Brain microvascular endothelial cell (primary cell): Measurements from ENCODE around the gene PSMD6.

Source experiments
- DNase-seq: peaks from one replicate; pipeline ENCODE4 v3.0.0-alpha.2; 2020
- H3K27ac ChIP-seq: fragments of 250-450 bp; sonication (Bioruptor Pico); 2 replicates; pipeline ENCODE4 v1.5.1; 2020; ENCODE audit warnings: mild to moderate bottlenecking, moderate library complexity
- H3K27me3 ChIP-seq: fragments of 250-450 bp; sonication (Bioruptor Pico); replicated peaks from 2 replicates; pipeline ENCODE4 v1.5.1; 2020; ENCODE audit warnings: mild to moderate bottlenecking
- H3K36me3 ChIP-seq: fragments of 250-450 bp; sonication (Bioruptor Pico); replicated peaks from 2 replicates; pipeline ENCODE4 v1.5.1; 2020; ENCODE audit warnings: mild to moderate bottlenecking
- H3K4me3 ChIP-seq: 2 replicates; pipeline ENCODE4 v1.5.1; 2011; ENCODE audit warnings: low read depth, mild to moderate bottlenecking, control low read depth, low read length, moderate library complexity
- in situ Hi-C: cut with HindIII; loops from 2 replicates; pipeline ENCODE4 v1.10.0; 2017; ENCODE audit warnings: low sequenced_read_pairs, low pct_ligation_motif_present
- TF ChIP-seq, protein P1 (sequence below): IDR thresholded peaks from 2 replicates; pipeline ENCODE4 v1.5.1; 2011; ENCODE audit warnings: low read depth, mild to moderate bottlenecking, moderate library complexity, low read length, control low read depth, inconsistent platforms; ENCODE audit errors: missing control alignments

Gene PSMD6

DNA sequence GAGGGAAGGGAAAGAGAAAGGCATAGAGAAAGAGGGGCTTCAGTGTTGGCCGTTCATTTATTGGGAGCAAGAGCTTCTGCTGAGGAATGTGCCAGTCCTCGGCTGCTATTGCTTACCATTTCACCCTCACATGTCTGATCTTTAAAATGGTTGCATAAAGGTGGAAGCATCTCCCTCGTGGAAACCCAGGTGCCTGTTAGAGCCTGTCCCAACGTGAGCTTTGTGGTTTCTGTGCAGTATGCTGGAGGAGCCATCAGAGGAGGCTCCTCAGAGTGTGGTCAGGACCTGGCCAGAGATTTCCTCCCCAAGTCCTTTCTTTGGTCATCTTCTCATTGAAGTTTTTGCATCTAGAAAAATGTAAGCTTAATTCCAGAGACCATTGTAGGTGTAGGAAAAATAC, 34.4 kb downstream of the PSMD6 start:
- Histone ChIP-seq H3K27ac (no peak overlapping the region), H3K27me3 (no peaks in the 10 kb centered on the region), H3K4me3 (no peak overlapping the region), H3K36me3 (peaks cover 24% of the 10 kb centered on the region)
- no peak for DNase-seq
- in situ Hi-C loops: no loop called here
- TF ChIP-seq, protein P1, sequence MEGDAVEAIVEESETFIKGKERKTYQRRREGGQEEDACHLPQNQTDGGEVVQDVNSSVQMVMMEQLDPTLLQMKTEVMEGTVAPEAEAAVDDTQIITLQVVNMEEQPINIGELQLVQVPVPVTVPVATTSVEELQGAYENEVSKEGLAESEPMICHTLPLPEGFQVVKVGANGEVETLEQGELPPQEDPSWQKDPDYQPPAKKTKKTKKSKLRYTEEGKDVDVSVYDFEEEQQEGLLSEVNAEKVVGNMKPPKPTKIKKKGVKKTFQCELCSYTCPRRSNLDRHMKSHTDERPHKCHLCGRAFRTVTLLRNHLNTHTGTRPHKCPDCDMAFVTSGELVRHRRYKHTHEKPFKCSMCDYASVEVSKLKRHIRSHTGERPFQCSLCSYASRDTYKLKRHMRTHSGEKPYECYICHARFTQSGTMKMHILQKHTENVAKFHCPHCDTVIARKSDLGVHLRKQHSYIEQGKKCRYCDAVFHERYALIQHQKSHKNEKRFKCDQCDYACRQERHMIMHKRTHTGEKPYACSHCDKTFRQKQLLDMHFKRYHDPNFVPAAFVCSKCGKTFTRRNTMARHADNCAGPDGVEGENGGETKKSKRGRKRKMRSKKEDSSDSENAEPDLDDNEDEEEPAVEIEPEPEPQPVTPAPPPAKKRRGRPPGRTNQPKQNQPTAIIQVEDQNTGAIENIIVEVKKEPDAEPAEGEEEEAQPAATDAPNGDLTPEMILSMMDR: no peak

- peaks cover 23% of the 10 kb centered on the region for H3K36me3 ChIP-seq
- DNase-seq: no peak
- no peak overlapping the region for H3K27ac ChIP-seq
- H3K4me3 ChIP-seq: no peak overlapping the region
- in situ Hi-C loops: no loop called here
- TF ChIP-seq, protein P1: no peak
- H3K27me3 ChIP-seq: no peaks in the 10 kb centered on the region
Observed at GRCh38 chr3:63986831-63987230, 36.5 kb downstream of the PSMD6 start.

DNA sequence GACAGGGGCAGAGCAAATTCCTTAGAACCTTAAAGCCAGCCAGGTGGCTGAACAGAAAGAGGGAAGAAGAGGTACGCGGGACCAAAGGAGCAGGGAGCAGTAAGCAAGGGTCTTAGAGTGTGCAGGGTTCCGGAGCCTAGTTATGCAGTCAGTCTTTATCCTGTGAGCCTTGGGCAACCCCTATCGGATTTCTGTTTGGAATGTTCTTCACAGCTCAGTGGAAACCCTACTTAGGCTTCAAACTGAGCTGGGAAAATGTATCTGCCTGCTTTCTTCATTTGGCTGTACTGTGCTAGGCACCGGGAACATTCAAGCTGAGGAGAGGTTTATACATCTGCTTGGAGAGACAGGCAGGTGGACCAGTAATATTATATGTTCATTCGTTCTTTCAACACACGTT, 37.1 kb downstream of the PSMD6 start:
- Histone ChIP-seq H3K27ac (no peak overlapping the region), H3K27me3 (no peaks in the 10 kb centered on the region), H3K36me3 (peaks cover 21% of the 10 kb centered on the region), H3K4me3 (no peak overlapping the region)
- DNase-seq: no peak
- TF ChIP-seq, protein P1: no peak
- in situ Hi-C loops: no loop called here

DNA sequence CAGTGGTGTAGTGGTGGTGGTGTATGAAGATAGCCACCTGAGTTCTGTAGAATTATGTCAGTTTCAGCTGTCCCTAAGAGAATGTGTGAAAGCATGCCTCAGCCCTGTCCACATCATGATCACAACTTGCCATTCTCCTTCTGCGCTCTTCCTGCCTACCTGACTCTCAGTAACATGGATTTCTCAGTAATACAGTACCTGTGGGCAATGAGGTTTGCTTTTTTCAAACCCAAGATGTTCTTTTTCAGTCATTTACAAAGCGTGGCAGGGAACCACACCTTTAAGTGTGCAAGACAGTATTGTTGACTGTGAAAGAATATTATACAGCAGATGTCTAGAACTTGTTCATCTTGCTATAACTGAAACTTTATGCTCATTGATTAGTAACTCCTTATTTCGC, 38.9 kb downstream of the PSMD6 start:
- DNase-seq: no peak
- Histone ChIP-seq H3K36me3 (peaks cover 11% of the 10 kb centered on the region), H3K27ac (no peak overlapping the region), H3K27me3 (no peaks in the 10 kb centered on the region), H3K4me3 (no peak overlapping the region)
- in situ Hi-C loops: no loop called here
- TF ChIP-seq, protein P1: no peak

- TF ChIP-seq, protein P1: no peak
- Histone ChIP-seq H3K27me3 (no peaks in the 10 kb centered on the region), H3K27ac (no peak overlapping the region), H3K4me3 (no peak overlapping the region), H3K36me3 (peaks cover 5% of the 10 kb centered on the region)
- in situ Hi-C loops: no loop called here
- no peak for DNase-seq
Observed at GRCh38 chr3:63981980-63982379, 41.3 kb downstream of the PSMD6 start.

GRCh38 chr3:63980830-63981498, 42.3 kb downstream of the PSMD6 start:
- in situ Hi-C loops: no loop called here
- no peak for DNase-seq
- peaks cover 5% of the 10 kb centered on the region for H3K36me3 ChIP-seq
- no peak overlapping the region for H3K27ac ChIP-seq
- TF ChIP-seq, protein P1: no peak
- no peaks in the 10 kb centered on the region for H3K27me3 ChIP-seq
- no peak overlapping the region for H3K4me3 ChIP-seq
